ENCODE data around the gene HSP90B1. TPM values are rescaled to one million over a fixed set of nuclear protein-coding genes. Genes with fewer than 3 reads are reported as not detected.

Gene HSP90B1
- polyA plus RNA-seq (ENCODE audit: insufficient read length in 4 of 4): 1,000 to 10,000 TPM in 2 of 4 donors, 100 to 1,000 TPM in 2; 873 to 1,028 (median 973) TPM

- DNase-seq (ENCODE audit: low read depth in 4 of 4, low spot score in 2 of 4): peak; percentile 98 to 100 (median 100)
These were observed at the start of gene HSP90B1 for GRCh38 chr12:103930034-103930786. TSS of gene HSP90B1 (plus strand) at chr12:103930410. CDS start at chr12:103930516, 106 bp downstream.

GRCh38 chr12:103881261-103881660 is 48.9 kb upstream of the HSP90B1 start:
- no peak for DNase-seq (ENCODE audit: low read depth in 4 of 4, low spot score in 2 of 4)

GRCh38 chr12:103882861-103883596 is 47.2 kb upstream of the HSP90B1 start:
- no peak for DNase-seq (ENCODE audit: low read depth in 4 of 4, low spot score in 2 of 4)

- DNase-seq (ENCODE audit: low read depth in 4 of 4, low spot score in 2 of 4): no peak
These were observed 46.3 kb upstream of the HSP90B1 start for GRCh38 chr12:103883908-103884307.

- no peak for DNase-seq (ENCODE audit: low read depth in 4 of 4, low spot score in 2 of 4)
These were observed 45.9 kb upstream of the HSP90B1 start for GRCh38 chr12:103884316-103884715.

GRCh38 chr12:103886195-103886797 is 43.9 kb upstream of the HSP90B1 start:
- DNase-seq (ENCODE audit: low read depth in 4 of 4, low spot score in 2 of 4): no peak

GRCh38 chr12:103887738-103888137 is 42.5 kb upstream of the HSP90B1 start:
- no peak for DNase-seq (ENCODE audit: low read depth in 4 of 4, low spot score in 2 of 4)

- no peak for DNase-seq (ENCODE audit: low read depth in 4 of 4, low spot score in 2 of 4)
These were observed 32.9 kb upstream of the HSP90B1 start for GRCh38 chr12:103897316-103897715.

- DNase-seq (ENCODE audit: low read depth in 4 of 4, low spot score in 2 of 4): no peak
These were observed 28.6 kb upstream of the HSP90B1 start for GRCh38 chr12:103901518-103902173.

GRCh38 chr12:103903993-103904392 is 26.2 kb upstream of the HSP90B1 start:
- DNase-seq (ENCODE audit: low read depth in 4 of 4, low spot score in 2 of 4): no peak

GRCh38 chr12:103905730-103906349 is 24.4 kb upstream of the HSP90B1 start:
- DNase-seq (ENCODE audit: low read depth in 4 of 4, low spot score in 2 of 4): no peak

GRCh38 chr12:103908246-103908541 is 22.0 kb upstream of the HSP90B1 start:
- no peak for DNase-seq (ENCODE audit: low read depth in 4 of 4, low spot score in 2 of 4)

GRCh38 chr12:103908877-103909276 is 21.3 kb upstream of the HSP90B1 start:
- DNase-seq (ENCODE audit: low read depth in 4 of 4, low spot score in 2 of 4): no peak

GRCh38 chr12:103909811-103910210 is 20.4 kb upstream of the HSP90B1 start:
- no peak for DNase-seq (ENCODE audit: low read depth in 4 of 4, low spot score in 2 of 4)

- no peak for DNase-seq (ENCODE audit: low read depth in 4 of 4, low spot score in 2 of 4)
These were observed 18.1 kb upstream of the HSP90B1 start for GRCh38 chr12:103912069-103912468.

- DNase-seq (ENCODE audit: low read depth in 4 of 4, low spot score in 2 of 4): no peak
These were observed 17.1 kb upstream of the HSP90B1 start for GRCh38 chr12:103913100-103913499.

- DNase-seq (ENCODE audit: low read depth in 4 of 4, low spot score in 2 of 4): no peak
These were observed 14.9 kb upstream of the HSP90B1 start for GRCh38 chr12:103915306-103915705.

GRCh38 chr12:103917873-103918272 is 12.3 kb upstream of the HSP90B1 start:
- DNase-seq (ENCODE audit: low read depth in 4 of 4, low spot score in 2 of 4): no peak

- DNase-seq (ENCODE audit: low read depth in 4 of 4, low spot score in 2 of 4): no peak
These were observed 5.2 kb upstream of the HSP90B1 start for GRCh38 chr12:103924761-103925641.

- DNase-seq (ENCODE audit: low read depth in 4 of 4, low spot score in 2 of 4): peak in 2 of 4 donors; percentile 13 to 39
These were observed 1.5 kb upstream of the HSP90B1 start for GRCh38 chr12:103928682-103929045.

Measured in left renal cortex interstitium (tissue), 4 donors.